ENCODE data around the gene PLK2. TPM values are rescaled to one million over a fixed set of nuclear protein-coding genes. Genes with fewer than 3 reads are reported as not detected.

PLK2 gene
- polyA plus RNA-seq, 1 experiment = 21.7 TPM

DNA sequence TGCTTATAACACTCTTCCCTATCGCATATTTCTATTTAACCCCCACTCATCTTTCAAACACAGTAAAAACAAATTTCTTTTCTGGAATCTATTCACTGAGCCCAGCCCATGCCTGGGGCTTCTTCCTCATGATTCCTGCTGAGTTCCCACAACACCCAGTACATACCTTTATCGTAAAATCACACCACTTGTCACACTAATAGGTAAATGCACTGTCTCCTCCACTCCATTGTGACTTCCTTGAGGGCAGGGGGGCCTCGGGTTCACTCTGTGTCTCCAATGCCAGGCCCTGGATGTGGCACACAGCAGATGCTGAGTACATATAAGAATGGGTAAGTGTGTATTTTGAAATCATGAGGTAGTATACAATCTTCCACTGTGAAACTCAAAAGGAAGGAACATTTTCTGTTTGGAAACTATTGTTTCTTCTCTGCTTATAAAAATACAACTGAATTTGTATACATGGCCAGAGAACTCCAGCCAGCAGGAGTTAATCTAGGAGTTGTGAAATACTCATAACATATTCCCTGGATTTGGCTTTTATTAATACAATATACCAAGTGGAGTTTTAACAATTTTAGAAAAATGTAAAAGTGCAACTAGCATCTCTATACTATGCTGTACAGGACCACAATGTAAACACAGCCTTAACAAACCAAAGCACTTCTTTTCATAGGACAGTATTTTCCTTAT is 7.2 kb downstream of the PLK2 start:
- H3K36me3 ChIP-seq (ENCODE audit: control insufficient read depth, insufficient read depth, low read length) = peaks cover 7% of the 10 kb centered on the region
- H3K27me3 ChIP-seq (ENCODE audit: control insufficient read depth, insufficient read depth, low read length) = no peaks in the 10 kb centered on the region
- TF ChIP-seq, protein P1, sequence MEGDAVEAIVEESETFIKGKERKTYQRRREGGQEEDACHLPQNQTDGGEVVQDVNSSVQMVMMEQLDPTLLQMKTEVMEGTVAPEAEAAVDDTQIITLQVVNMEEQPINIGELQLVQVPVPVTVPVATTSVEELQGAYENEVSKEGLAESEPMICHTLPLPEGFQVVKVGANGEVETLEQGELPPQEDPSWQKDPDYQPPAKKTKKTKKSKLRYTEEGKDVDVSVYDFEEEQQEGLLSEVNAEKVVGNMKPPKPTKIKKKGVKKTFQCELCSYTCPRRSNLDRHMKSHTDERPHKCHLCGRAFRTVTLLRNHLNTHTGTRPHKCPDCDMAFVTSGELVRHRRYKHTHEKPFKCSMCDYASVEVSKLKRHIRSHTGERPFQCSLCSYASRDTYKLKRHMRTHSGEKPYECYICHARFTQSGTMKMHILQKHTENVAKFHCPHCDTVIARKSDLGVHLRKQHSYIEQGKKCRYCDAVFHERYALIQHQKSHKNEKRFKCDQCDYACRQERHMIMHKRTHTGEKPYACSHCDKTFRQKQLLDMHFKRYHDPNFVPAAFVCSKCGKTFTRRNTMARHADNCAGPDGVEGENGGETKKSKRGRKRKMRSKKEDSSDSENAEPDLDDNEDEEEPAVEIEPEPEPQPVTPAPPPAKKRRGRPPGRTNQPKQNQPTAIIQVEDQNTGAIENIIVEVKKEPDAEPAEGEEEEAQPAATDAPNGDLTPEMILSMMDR (IDR thresholded peaks at IDR 0.05; ENCODE audit: insufficient read depth, low read depth, low read length) = no peak
- ChIA-PET CTCF (no interaction called here), POLR2A (no interaction called here)
- no peak for DNase-seq (ENCODE audit: low read depth)
- no peak overlapping the region for H3K4me3 ChIP-seq (ENCODE audit: low read depth, low read length)

DNA sequence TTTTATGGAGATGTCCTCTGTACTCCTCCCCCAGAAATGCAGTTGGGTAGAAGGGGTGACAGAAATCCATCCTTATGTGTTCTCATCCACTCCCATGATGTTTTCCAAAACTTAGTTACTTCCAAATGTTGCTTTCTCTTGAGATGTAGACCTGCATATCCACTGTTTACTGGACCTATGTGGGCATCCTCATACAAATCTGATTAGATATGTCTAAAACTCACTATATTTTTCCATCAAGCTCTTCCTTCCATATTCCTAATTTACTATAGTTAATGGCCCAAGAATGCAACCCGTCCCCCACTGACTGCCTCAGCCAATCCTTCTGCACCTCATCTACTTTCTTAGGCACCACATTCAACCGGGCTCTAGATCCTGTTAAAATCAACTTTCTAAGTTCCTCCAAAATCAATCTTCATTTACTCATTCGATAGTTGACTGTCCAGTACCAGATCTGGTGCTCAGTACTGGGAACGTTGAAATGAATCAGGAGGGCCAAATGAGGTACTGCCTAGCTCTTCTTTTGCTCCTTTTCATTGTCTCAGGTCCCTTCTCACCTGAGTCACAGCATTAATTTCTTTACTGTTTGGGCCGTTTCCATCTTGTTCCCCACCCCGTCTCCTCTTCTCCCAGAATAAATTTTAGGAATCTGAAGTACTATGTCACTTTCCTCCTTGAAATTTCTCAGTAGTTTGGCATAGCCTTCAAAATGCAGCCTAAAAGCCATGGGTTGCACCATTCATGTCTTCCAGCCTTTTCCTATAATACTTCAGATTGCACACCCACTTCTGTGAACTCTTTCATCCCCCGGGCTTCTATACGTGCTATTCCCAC is 7.9 kb downstream of the PLK2 start:
- Histone ChIP-seq H3K4me3 (ENCODE audit: low read depth, low read length) (no peak overlapping the region), H3K36me3 (ENCODE audit: control insufficient read depth, insufficient read depth, low read length) (peaks cover 4% of the 10 kb centered on the region), H3K27me3 (ENCODE audit: control insufficient read depth, insufficient read depth, low read length) (no peaks in the 10 kb centered on the region)
- ChIA-PET CTCF (interaction anchor here (1.4 kb wide), 1 partner anchor 44 kb away, joined by 3 read pairs; no protein-coding TSS in a partner anchor), POLR2A (no interaction called here)
- no peak for DNase-seq (ENCODE audit: low read depth)
- TF ChIP-seq, protein P1 (IDR thresholded peaks at IDR 0.05; ENCODE audit: insufficient read depth, low read depth, low read length) = no peak

DNA sequence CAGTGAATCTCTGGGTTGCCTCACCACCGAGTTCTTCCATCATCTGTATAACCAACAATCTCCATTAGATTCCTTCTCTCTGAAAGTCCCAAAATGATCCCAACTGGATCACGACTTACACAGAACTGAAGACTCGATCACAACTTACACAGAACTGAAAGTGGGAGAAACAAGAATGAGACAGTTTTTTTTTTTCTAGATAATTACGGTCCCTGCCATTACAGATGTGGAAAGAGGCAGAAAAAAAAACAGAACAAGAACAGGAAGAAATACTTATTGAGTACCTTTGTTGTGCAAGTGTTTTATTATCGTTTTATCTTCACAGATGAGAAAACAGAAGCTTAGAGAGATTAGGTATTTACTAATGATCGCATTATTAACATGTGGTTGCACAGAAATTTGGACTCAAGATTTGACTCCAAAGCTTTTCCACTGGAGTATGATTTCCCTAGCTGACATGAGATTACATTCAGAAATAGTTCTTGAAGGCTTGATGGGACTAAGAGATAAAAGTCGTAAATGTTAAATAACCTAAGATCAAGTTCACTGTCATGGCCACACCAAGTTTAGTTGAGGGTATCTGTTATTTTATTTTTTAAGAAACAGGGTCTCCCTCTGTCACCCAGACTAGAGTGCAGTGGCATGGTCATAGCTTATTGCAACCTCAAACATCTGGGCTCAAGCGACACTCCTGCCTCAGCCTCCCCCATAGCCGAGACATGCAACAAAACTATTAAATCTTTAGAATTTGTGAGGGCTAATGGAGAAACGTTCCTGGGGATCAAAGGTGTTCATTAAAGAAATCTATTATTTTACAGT is 8.9 kb downstream of the PLK2 start:
- Histone ChIP-seq H3K27me3 (ENCODE audit: control insufficient read depth, insufficient read depth, low read length) (no peaks in the 10 kb centered on the region), H3K36me3 (ENCODE audit: control insufficient read depth, insufficient read depth, low read length) (peaks cover 4% of the 10 kb centered on the region), H3K4me3 (ENCODE audit: low read depth, low read length) (no peak overlapping the region)
- POLR2A ChIA-PET = no interaction called here
- TF ChIP-seq, protein P1 (IDR thresholded peaks at IDR 0.05; ENCODE audit: insufficient read depth, low read depth, low read length) = no peak
- no peak for DNase-seq (ENCODE audit: low read depth)
- CTCF ChIA-PET = interaction anchor here (0.7 to 1.4 kb wide), 2 partner anchors 43 to 568 kb away, joined by 3 to 4 read pairs; no protein-coding TSS in a partner anchor

DNA sequence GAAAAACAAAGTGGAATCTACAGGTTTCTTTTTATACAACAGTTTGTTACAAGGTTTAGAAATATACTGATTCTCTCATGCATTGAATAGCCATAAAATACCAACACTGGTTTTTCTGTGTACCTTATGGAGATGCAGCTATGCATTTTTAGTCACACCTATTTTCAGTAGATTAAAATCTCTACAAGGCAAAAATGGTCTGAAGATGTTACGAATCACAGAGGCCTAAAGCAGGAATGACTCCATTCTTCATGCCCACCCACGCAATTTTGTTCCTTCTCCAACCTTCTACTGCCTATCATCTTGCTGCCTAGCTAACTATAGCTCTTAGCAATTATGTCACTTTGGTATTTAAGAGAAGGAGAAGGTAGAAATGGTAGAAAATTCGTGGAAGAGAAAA is 9.9 kb downstream of the PLK2 start:
- DNase-seq (ENCODE audit: low read depth) = no peak

More for the DNA sequence above, 9.9 kb downstream of the PLK2 start:
- TF ChIP-seq, protein P1 (IDR thresholded peaks at IDR 0.05; ENCODE audit: insufficient read depth, low read depth, low read length) = no peak
- H3K4me3 ChIP-seq (ENCODE audit: low read depth, low read length) = no peak overlapping the region
- no peaks in the 10 kb centered on the region for H3K27me3 ChIP-seq (ENCODE audit: control insufficient read depth, insufficient read depth, low read length)
- H3K36me3 ChIP-seq (ENCODE audit: control insufficient read depth, insufficient read depth, low read length) = peaks cover 2% of the 10 kb centered on the region; the same call in 1 of the 2 replicates
- POLR2A ChIA-PET = no interaction called here
- CTCF ChIA-PET = no interaction called here

Measured in BJ (cell line).